ENCODE results near the gene VCX2.

GRCh38 chrX:8190341-8190830 lies 19.3 kb upstream of the VCX2 start:
- TF ChIP-seq CTCF (IDR thresholded peaks at IDR 0.05): no peak
- TF ChIP-seq EZH2 (IDR thresholded peaks at IDR 0.05): no peak
- TF ChIP-seq EZH2phosphoT487 (IDR thresholded peaks at IDR 0.05): no peak

Data from neural progenitor cell (in vitro differentiated cells).